GM19239 (cell line): Measurements from ENCODE around the gene CPT1B.
A peak's percentile ranks its signal among the peaks of the same experiment; 100 is the strongest.

Source experiments
- DNase-seq: peaks from one replicate; pipeline ENCODE4 v3.0.0; 2011; ENCODE audit warnings: low spot score; ENCODE audit not compliant: insufficient read length
- FAIRE-seq: peaks from 2 replicates; lab custom pipeline; 2011; peaks lifted over from hg19 to GRCh38; lab: Jason Lieb, UNC

CPT1B gene

DNA sequence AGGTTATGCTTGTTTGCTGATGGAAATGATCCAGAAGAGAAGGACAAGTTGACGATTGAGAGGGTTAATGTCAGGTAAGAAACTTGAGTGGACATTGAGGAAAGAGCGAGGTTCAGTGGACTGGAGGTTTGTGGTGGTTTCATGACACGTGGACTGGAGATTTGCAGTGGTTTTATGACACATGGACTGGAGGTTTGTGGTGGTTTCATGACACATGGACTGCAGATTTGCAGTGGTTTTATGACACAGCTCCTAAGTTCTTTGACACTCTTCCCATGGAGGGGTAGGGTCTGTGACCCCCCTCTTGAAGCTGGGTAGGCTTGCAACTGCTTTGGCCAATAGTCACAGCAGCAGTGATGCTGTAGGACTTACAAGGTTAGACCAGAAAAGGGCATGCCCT lies 17.0 kb upstream of the CPT1B start:
- FAIRE-seq (no peak), DNase-seq (no peak)

DNA sequence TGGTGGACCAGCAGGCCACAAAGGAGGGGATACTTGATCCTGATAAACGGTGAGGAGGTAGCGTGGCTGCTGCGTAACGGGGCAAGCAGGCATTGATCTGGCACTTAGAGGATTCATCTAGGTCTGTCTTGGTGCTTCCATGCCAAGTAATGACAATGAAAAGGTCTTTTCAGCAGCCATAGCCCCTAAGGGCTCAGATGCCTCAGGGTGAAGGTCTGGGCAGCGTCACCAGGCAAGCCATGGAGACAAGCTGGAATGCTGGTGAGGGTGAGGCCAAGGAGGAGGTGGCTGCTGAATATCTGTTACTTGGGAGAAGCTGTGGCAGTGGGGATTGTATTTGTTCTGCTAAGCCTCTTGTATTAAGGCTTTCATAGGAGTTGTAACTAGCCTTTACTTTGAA lies 9.2 kb upstream of the CPT1B start:
- no peak for DNase-seq
- no peak for FAIRE-seq

DNA sequence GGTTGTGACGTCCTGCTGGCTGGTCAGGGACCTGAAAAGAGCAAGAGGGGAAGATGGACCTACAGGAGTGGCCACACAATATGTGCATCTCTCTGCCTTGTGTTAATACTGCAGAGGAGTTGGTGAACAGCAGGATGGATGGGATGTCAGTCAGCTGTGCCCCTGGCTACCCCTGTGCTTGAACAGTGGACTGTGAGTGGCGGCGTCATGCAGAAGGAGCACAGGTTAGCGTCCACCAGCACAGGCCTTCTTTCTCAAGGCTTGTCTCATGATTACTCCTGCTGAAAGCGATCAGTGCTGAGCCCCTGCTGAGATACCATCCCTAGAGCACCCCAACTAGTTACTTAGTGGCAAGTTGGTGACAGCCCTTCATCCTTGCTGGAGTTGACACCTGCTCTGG lies 8.2 kb upstream of the CPT1B start:
- no peak for FAIRE-seq

DNA sequence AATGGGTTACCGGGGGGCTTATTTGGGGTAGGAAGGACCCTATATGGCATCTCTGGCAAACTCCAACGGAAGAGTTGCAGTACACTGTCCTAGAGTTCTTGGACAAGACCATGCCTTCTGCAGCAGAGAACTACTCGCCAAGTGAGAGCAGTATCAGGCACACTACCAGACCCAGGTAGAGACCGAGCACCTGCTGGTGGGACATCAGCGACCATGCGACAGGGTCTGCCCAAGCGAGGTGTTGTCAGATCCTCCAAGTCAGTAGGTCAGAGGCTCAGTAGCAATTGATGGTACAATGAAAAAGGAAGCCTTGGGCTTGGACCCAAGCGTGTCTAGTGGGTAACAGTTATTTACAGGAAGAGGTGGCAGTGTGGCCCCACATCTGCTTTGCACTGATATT lies 7.6 kb upstream of the CPT1B start:
- DNase-seq: no peak
- FAIRE-seq: no peak

More for the DNA sequence above, 8.2 kb upstream of the CPT1B start:
- no peak for DNase-seq

DNA sequence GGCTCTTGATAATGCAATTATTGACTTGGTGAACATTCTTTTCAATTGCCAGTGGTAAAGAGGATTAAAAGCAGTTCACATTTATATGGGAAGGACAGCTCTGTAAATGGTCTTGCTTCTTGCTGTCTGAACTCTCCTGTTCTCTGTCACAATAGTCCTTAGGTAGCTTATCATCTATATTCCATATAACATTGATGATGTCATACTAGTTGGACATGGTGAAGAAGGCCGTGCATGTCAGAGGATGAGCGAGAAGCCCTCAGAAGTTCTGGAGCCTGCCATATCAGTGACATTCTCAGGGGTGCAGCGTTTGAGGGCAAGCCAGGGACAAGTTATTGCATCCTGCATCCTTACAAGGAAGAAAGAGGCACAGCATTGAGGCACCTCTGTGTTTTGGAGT lies 7.0 kb upstream of the CPT1B start:
- FAIRE-seq (no peak), DNase-seq (no peak)

DNA sequence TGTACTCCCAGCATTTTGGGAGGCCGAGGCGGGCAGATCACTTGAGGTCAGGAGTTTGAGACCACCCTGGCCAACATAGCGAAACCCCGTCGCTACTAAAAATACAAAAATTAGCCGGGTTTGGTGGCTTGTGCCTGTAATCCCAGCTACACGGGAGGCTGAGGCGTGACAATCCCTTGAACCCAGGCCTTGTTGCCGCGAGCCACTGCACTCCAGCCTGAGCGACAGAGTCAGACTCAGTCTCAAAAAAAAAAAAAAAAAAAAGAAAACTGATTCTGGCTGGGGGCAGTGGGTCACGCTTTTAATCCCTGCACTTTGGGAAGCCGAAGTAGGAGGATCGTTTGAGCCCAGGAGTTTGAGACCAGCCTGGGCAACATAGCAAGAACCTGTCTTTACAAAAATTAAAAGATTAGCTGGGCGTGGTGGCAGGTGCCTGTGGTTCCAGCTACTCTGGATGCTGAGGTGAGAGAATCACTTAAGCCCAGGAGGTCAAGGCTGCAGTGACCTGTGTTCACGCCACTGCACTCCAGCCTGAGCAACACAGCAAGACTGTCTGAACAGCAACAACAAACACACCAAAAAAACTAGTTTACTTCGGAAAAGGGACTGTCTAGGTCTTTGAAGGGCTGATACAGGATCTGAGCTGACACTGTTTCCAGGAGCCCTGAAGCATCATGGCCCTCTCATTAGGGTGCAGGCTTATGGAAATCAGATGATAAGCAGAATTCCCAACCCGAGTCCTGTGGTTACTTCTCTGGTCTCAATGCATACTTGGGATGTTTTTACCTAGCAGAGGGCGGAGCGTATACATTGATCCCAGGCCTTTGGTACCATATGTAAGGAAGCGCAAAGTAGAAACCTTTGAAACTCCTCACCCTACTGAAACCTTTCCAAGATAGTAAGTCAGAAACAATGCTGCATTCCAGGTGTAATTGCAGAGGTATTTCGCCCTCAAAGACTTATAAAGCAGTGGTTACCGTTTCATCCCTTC lies 6.2 kb upstream of the CPT1B start:
- no peak for FAIRE-seq
- DNase-seq: no peak

DNA sequence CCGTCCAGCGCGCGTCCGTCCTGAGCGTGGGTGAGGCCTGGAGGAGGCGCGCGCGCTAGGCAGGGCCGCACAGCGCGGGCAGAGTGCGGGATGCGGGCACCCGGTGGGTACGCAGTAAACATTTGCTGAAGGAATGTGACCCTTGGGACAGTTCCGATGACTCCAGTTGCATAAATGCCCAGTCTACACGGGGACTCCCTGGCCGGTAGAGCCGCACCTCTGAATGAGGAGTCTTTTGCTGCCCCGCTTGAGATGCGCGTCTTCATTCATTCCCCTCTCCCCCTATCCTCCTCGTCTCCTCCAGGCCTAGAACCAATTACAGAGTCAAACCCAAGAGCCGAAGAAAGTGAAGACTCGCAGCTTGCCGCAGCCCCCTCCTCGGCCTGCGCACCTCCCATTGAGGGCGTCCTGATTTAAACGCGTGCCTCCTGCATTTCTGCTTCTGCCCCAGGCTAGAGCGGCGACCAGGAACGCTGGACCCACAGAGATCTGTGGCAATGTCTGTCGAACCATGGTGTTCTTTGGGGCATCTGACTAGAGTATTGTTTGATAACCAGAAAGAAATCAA lies 5.2 kb upstream of the CPT1B start:
- FAIRE-seq: peak; percentile 65
- DNase-seq: no peak

DNA sequence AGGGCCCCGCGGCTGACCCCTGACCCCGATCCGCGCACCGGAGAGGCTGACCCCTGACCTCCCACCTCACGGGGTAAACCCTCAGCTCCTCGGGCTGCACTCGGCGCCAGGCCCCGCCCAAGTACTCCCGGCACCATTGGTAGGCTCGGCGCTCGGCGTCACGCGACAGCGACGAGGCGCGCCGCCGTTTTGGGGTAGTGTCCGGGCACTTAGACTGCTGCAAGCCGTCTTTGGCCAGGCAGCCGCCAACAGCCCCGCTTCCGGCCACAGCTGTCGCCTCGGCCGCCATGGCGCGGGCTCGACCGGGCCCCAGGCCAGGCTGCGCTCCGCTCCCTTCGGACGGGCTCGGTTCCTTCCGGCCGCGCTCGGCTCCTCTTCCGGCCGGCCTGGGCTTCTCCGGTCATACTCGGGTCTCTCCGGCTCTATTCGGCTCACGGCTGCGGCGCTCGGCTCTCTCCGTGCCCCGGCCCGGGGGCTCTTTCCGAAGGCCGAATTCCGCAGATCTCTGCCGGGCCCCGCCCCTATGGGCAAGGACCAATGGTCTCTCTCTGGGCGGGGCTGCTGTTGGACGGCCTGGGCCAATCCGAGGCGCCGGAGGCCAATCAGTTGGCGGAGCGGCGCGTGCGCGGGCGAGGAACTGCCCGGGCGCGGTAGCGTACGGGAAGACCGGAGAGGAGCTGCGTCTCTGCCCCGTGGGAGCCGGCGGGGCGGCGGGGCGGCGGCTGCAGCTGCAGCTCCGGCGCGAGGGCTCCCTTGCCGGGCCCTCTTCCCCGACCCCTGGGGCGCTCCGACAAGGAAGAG lies 4.5 kb upstream of the CPT1B start, which contains the start of gene CHKB:
TSS of gene CHKB (minus strand) at position 357 of the 801 bp plus-strand sequence. CDS start at position 289, 68 bp downstream.
- peak; percentile 99 for DNase-seq
- peak; percentile 98 for FAIRE-seq

DNA sequence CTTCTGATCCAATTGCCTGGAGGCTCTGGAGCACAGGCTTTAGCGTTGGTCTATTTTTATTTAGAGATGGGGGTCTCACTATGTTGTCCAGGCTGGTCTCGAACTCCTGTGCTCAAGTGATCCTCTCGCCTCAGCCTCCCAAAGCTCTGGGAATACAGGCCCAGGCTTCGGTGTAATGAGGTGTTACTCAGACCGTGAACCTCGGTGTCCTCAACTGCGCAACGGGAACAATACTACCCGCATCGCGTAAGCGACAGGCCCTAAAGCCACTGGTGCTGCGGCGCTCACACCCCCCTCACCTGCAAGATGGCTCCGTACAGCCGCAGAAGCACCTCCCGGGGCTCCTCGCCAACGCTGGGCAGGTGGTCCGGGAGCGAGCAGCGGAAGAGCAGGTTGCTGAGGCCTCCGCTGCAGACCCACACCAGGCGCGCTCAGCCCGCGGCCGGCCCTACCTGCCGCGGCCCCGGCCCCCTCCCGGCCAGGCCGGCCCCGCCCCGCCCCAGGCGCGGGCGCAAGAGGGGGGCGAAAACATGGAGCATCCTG lies 3.8 kb upstream of the CPT1B start:
- FAIRE-seq (peak; percentile 35), DNase-seq (no peak)

DNA sequence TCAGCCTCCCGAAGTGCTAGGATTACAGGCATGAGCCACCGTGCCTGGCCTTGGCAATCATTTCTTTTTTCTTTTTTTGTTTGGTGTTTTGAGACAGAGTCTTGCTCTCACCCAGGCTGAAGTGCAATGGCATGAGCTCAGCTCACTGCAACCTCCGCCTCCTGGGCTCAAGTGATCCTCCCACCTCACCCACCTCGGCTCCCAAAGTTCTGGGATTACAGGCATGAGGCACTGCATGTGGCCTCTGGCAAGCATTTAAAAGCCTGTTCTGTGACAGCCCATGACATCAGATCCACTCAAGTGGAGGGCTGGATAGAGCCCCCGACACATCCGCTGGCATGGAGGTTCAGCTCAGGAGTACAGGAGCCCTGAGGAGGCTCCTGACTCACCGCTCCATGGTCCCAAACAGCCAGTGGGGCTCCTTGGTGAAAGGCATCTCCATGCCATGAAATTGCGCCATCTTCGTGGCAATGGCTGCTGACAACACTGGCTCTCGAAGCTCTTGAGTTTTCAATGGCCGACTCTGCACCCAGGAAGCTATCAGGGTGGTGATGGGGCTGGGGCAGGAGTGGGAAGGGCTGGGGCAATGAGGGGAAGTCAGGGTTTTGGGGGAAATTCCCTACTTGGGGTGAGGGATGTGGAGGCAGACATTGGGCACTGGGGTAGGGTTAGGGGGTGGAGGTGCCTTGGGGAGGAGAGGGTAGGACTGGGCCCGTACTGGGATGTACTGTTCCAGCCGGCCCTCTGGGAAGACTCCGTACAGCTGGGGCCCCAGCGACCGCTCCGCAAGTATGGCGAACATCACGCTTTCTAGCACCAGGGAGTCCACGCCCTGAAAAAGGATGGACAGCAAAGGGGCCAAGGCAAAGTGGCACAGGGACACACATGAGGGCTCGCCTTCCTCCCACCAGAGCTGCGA lies 3.1 kb upstream of the CPT1B start:
- FAIRE-seq (peak; percentile 62), DNase-seq (no peak)

DNA sequence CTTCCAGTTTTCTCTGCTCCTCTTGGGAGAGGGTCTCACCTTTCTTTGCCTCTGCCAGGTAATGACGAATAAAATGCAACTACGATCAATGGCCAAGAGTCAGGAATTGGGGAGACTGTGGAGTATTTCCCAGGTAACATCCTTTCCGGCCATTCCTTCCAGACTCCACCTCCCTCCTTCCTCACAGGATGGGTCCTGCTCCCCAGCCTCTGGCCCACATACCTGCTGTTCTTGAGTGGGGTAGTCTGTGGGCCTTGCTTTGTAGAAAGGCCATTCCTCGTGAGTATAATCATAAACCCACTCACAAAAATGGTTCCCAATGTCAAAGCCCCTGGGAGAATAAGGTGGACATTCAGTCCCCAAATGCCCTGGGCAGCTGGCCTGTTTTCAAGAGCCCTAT lies 1.5 kb upstream of the CPT1B start:
- FAIRE-seq (no peak), DNase-seq (no peak)

DNA sequence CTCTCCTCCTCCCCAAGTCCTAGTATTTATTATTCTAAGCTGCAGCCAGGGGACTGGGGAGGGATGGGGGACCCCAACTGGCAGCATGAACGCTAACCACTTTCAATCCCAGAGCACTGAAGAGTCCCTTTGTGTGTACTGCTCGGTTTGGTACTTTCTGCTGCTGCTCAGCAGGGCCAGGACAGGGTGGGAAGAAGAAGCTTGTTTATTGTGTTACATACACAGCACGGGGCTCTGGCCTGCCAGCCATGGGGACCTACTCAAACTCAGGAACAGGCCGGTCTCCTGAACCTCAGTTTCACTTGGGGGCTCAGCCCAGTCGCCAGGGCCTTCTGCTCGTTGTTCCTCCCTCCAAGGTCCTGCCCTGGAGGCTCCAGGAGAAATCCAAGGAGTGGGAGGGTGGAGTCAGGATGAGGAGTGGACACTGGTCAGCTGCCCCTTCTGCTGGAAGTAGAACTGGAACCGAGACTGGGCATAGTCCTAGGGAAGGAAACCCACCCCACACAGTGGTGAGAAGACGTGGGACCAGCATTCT lies 616 bp upstream of the CPT1B start:
- FAIRE-seq (no peak), DNase-seq (no peak)

DNA sequence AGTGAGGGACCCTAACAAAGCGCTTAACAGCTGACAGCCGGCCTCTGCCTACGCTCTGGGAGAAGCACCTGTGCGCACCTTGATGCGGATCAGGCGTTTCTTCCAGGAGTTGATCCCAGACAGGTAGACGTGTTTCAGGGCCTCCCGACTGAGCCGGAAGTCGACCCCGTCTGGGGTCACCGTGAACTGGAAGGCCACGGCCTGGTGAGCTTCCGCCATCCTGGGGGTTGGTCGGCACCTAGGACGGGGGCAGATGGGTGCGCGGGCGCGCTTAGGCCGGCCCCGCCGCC lies 585 bp downstream of the CPT1B start:
- DNase-seq (no peak), FAIRE-seq (no peak)

DNA sequence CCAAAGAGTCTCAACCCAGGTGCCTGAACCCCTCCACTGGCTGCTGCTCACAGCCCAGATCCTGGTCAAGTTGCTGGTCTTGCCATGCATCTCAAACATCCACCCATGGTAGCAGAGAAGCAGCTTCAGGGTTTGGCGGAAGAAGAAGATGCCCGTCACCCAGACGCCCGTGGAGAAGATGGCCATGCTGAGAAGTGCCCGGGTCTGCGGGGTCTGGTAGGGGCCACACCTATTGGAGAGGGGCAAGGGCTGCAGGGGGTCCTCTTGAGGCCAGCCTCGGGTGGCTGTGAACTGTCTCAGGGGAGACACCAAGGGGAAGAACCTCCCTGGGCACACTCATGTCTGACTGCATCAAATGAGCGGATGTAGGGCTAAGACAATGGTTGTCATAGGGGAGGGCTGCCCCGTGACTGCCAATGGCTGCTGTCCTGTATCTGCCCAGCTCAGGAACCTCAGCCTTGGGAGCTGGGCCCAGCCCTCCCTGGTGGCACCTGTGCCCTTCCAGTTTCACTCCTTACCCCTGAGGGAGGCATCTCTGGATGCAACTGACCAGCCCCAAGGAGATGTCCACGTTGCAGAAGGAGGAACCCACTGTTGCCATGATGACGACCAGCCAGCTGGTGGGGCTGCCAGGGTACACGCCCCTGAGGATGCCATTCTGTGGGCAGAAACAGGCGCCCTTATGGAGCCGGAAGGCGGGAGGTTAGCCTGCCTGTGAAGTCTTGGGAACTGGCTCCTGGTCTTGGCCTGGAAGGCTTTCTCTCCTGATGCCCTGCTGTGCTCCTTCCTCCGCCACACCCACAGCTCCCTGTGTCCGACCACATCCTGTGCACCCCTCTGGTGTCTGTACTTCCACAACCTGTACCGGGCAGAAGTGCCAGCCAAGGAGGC lies 1.2 kb downstream of the CPT1B start:
- FAIRE-seq: no peak
- no peak for DNase-seq

DNA sequence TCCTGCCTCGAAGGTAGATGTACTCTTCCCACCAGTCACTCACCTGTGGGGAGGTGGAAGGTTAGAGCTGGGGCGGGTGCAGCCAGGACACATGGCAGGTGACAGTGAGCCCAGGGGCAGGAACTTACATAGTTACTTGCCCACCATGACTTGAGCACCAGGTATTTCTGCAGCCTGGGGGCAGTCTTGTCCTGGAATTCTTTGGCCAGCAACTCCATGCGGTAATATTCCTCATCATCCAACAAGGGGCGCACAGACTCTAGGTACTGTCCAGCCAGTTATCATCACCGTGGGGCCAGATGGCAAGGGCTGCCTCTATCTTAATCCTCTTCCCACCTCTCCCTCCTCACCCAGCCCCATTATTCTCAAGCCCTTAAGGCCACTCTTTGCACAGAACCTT lies 2.2 kb downstream of the CPT1B start:
- no peak for FAIRE-seq
- no peak for DNase-seq

DNA sequence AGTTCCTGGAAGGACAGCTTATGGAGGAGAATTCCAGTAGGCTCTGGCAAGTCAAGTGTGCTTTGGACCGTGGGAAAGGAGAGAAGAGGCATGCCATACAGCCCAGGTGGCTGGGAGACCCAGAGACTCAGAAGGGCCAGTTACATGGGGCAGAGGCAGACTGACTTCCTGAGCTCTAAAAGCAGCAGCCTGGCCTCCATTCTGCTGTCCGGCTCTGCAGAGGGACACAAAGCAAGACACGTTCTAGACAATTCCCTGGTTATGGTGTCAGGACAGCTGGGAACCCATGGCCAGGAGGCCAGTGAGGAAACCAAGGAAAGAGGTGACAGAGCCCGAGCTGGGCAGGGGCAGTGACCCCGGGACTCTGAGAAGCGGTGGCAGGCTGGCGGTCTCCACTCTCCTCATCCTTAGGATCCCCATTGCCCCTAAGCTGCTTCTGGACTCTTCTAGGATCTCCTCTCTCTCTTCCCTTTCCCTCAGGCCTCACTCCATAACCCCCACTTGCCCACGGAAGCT lies 2.7 kb downstream of the CPT1B start:
- FAIRE-seq (no peak), DNase-seq (no peak)

DNA sequence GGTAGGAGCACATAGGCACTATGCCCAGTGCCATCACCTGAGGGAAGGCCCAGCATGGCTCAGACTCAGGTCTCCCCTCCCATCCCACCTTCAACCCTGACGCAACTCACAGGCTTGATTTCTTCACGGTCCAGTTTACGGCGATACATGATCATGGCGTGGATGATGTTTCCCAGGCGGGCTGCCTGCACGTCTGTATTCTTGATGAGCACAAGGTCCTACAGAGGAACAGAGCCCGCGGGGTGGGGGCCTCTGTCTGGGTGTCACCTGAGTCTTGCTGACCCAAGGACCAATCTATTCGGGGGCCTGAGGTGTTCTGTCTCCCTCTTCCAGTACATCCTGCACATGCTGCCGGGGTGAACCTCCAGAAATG lies 3.9 kb downstream of the CPT1B start:
- FAIRE-seq: no peak

More for the DNA sequence above, 3.9 kb downstream of the CPT1B start:
- DNase-seq: no peak
